Measurements from ENCODE around the gene CHRNB1.
"Not testable (repeated sequence)": the region's sequence is repeated elsewhere in the genome, so short reads cannot be mapped to it uniquely, and the experiment has no call there.

The CHRNB1 gene

DNA sequence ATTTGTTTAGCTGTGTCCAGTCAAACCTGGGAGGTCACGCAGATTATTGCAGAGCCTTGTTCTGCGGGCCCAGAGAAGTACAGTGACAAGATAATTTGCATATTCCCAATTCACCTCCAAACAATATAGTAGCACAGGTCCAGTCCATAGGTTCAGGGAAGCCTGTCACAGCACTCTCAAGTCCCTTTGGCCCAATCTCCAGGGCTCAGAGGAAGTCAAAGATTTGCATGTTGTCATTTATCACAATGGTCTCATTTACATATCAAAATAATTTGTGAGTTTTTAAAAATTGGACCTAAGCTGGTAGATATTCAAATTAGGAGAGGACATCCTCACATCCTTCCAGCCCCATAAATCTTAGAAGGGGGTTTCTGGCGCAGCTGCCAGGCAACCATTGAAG lies 22.6 kb downstream of the CHRNB1 start:
- DNase-seq (ENCODE audit: low read depth), result no peak

- no peak for DNase-seq (ENCODE audit: low read depth)
These were observed 23.4 kb downstream of the CHRNB1 start for GRCh38 chr17:7468290-7468689.

GRCh38 chr17:7468804-7469389 lies 24.0 kb downstream of the CHRNB1 start:
- DNase-seq (ENCODE audit: low read depth), result no peak

GRCh38 chr17:7469843-7470242 lies 25.0 kb downstream of the CHRNB1 start:
- DNase-seq (ENCODE audit: low read depth), result not testable (repeated sequence)

- not testable (repeated sequence) for DNase-seq (ENCODE audit: low read depth)
These were observed 25.7 kb downstream of the CHRNB1 start for GRCh38 chr17:7470457-7470973.

GRCh38 chr17:7471729-7472128 lies 26.9 kb downstream of the CHRNB1 start:
- no peak for DNase-seq (ENCODE audit: low read depth)

DNA sequence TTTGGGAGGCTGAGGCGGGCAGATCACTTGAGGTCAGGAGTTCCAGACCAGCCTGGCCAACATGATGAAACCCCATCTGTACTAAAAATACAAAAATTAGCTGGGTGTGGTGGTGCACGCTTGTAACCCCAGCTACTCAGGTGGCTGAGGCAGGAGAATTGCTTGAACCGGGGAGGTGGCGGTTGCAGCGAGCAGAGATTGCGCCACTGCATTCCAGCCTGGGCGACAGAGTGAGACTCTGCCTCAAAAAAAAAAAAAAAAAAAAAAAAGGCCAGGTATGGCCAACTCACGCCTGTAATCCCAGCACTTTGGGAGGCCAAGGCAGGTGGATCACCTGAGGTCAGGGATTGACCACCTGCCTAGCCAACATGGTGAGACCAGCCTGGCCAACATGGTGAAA lies 29.9 kb downstream of the CHRNB1 start:
- DNase-seq (ENCODE audit: low read depth), result not testable (repeated sequence)

DNA sequence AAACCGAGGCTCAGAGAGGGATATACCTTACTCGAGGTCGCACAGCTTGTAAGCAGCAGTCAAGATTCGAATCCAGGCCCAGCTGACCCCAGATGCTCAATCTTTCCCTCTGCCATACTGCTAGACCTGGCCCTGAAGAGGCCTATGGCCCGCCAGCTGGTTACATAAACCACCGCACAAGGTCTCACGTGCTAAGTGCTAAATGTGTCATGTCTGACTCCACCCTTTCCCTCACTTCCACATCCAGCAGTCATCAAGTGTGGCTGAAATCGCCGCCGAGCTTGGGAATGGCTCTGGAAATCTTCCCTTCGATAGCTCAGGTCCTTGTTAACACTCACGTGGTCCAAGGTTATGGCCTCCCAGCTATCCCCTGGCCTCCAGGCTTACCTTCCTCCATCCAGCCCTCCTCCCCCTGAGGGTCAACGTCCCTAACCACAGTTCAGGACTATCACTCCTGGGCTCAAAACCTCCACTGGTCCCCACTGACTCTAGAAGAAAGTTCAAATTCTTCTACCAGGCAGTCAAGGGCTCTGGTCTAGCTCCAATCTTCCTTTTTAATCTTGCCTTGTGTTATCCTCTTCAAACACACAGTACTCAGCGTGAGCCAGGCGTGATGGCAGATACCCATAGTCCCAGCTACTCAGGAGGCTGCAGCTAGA lies 31.0 kb downstream of the CHRNB1 start:
- no peak for DNase-seq (ENCODE audit: low read depth)

DNA sequence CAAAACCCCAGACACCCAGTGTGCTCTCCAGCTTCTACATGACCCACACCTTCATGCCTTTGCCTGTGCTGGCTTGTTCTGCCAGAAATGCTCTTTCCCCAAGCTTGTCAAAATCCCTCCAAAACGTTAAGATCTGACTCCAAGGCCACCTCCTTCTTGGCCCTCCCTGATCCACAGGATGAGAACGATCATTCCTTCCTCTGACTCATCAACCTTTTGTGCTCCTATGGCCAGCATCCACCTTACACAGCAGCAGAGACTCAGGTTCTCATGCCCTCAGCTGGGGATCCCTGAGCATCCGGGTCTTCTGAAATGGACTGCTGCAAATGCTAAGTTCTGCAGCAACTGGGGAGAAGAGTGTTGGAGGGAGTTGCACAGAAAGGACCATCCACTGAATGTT lies 31.6 kb downstream of the CHRNB1 start:
- DNase-seq (ENCODE audit: low read depth), result no peak

DNA sequence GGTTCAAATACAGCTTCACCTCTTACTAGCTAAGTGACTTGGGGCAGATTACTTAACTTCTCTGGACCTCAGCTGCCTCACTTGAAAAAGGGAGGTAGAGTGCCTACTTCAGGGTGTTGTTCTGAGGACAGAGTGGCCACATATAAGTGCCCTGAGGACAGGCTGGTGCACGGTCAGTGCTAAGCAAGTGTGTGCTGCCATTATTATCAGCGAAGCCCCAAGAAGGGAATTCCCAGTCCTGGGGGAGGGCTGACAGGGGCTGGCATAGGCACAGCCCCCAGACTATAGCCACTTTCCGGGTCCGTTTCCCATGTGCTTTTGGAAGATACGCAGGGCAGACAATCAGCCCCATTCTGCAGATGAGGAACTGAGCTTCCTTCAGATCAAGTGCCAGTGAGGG lies 32.1 kb downstream of the CHRNB1 start:
- DNase-seq (ENCODE audit: low read depth), result no peak

- no peak for DNase-seq (ENCODE audit: low read depth)
These were observed 32.8 kb downstream of the CHRNB1 start for GRCh38 chr17:7477392-7478275.

GRCh38 chr17:7478276-7479212 lies 33.7 kb downstream of the CHRNB1 start:
- peak; percentile 49 for DNase-seq (ENCODE audit: low read depth)

- DNase-seq (ENCODE audit: low read depth), result peak; percentile 59
These were observed 34.6 kb downstream of the CHRNB1 start, which contains the start of gene ZBTB4 for GRCh38 chr17:7479213-7480088. Gene ZBTB4, minus strand, starts transcription at chr17:7479631. Its CDS starts 12,830 bp downstream, at chr17:7466801.

DNA sequence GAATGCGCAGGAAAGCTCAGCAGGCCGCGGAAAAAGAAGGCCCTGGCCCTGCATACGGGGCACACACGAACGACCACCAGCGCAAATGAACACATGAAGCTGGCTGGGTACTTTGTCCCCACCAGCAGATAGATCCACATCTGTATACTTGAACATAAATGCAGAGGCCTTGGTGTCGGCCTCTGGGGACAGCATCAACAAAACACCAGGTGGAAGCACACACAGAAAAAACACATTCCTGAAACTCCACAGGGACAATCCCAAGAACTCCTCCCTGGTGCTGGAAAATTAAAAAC lies 35.2 kb downstream of the CHRNB1 start:
- no peak for DNase-seq (ENCODE audit: low read depth)

- not testable (repeated sequence) for DNase-seq (ENCODE audit: low read depth)
These were observed 36.4 kb downstream of the CHRNB1 start, which contains the start of gene SLC35G6 for GRCh38 chr17:7481275-7481674. Gene SLC35G6, plus strand, starts transcription at chr17:7481446. Its CDS starts 71 bp downstream, at chr17:7481517.

GRCh38 chr17:7481842-7482741 lies 37.2 kb downstream of the CHRNB1 start:
- not testable (repeated sequence) for DNase-seq (ENCODE audit: low read depth)

DNA sequence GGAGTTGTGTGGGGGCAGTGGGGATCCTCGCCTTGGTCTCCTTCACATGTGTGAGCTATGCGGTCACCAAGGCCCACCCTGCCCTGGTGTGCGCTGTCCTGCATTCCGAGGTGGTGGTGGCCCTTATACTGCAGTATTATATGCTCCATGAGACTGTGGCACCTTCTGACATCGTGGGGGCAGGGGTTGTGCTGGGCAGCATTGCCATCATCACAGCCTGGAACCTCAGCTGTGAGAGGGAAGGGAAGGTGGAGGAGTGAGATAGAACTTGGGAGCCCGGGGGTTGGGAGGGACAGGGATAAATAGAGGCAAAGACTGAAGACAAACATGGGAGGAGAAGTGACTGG lies 37.9 kb downstream of the CHRNB1 start:
- DNase-seq (ENCODE audit: low read depth), result not testable (repeated sequence)

- peak; percentile 91 for DNase-seq (ENCODE audit: low read depth)
These were observed 38.6 kb downstream of the CHRNB1 start for GRCh38 chr17:7483255-7484066.

All from activated T-helper 9 cell treated with anti-CD3 and anti-CD28 coated beads, Interleukin-2, amount 50 U/mL, for 16 hours (primary cell).